Subcutaneous adipose tissue (tissue), 4 donors: ENCODE results near the gene KRT6B. TPM values are rescaled to one million over a fixed set of nuclear protein-coding genes. Genes with fewer than 3 reads are reported as not detected.

ENCODE experiments used
- CTCF ChIP-seq: fragments of 450-650 bp; IDR thresholded peaks from one replicate; pipeline ENCODE4 v1.5.1; 2016; ENCODE audit warnings: low read depth, mild to moderate bottlenecking, control low read depth, antibody characterized with exemption, moderate library complexity
- total RNA-seq, 4 donors: library from RNA; depleted of rRNA; stranded (reverse); fragments of >200 nt; gene quantifications; one replicate each; pipeline ENCODE4 v1.1.0, GENCODE V29; 2016

Gene KRT6B
- total RNA-seq, 4 donors from 2014 or later: not detected

GRCh38 chr12:52495389-52495788 is 43.4 kb upstream of the KRT6B start:
- TF ChIP-seq CTCF: no peak

- no peak for TF ChIP-seq CTCF
These were observed 42.6 kb upstream of the KRT6B start for GRCh38 chr12:52494518-52494917.

- no peak for TF ChIP-seq CTCF
These were observed 42.2 kb upstream of the KRT6B start for GRCh38 chr12:52494100-52494499.

GRCh38 chr12:52493172-52493571 is 41.2 kb upstream of the KRT6B start, which contains the start of gene KRT6A:
TSS of gene KRT6A (minus strand) at chr12:52493257. CDS start at chr12:52493188, 69 bp downstream.
- TF ChIP-seq CTCF: no peak

- TF ChIP-seq CTCF: no peak
These were observed 36.8 kb upstream of the KRT6B start for GRCh38 chr12:52488736-52489135.

DNA sequence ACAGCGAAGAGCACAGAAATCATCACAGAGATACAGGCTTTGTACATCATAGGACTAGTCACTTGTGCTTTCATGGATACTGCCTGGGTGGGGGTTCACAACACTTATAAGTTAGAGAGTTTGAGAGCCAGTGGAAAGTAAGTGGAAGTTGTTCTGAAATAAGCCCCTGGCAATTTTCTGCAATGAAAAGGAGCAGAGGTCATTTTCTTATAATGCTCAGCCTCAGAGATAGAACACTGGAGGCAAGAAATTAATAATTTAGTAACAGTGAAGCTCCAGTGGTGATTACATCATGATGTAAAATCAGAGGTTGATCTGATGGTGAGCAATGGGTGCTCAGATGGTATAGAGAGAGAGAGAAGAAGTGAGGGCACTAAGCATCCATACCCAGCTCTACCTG is 35.3 kb upstream of the KRT6B start:
- no peak for TF ChIP-seq CTCF

DNA sequence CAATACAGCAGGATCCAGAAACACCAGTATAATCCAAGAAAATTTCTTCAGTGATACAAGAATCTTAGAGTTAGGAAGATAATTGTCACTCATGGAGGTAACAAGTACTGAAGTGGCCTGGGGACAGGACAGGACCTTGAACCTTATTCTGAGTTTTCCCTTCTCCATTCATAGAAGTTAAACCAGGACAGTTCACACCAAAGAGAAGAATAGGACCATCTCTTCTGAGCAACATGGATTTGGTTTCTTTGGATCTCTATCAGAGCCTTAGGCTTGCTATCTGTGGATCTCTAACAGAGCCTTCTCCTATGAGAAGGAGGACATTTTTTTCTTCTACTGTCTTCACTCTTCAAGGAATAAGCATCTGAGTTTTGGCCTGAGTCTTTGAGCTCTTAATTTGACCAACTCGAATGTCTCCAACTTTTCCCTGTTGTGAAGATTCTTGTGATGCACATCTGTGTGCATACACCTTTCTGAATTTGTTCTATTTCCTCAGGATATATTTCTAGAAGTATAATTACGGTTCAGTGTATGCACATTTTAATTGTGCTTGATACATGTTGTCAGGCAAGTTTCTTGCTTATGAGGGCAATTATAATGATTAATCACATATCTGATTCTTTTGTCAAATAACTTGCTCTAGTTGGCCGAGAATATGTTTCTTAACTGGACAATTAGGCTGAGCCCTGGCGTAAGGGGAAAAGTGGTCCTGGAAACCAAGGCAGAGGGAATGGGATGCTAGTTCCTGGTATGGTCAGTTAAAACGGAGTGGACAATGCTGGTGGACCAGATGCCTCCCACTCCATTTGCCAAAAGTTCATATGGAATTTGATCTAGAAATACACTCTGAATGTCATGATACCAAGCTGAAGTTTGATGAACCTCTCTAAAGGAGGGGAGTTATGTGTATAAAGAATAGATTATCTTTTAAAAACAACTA is 34.5 kb upstream of the KRT6B start:
- no peak for TF ChIP-seq CTCF
